IMR-90 (cell line): Measurements from ENCODE around the gene MFN2. TPM values are rescaled to one million over a fixed set of nuclear protein-coding genes. Genes with fewer than 3 reads are reported as not detected.

ENCODE experiments used
- ATAC-seq: fragments of 200-7000 bp; cut with Tn5 transposase; 2 replicates; pipeline ENCODE4 v1.9.1; 2020; ENCODE audit warnings: low read depth, mild to moderate bottlenecking, moderate library complexity
- BruUV-seq: library from RNA; stranded (reverse); fragments of 400-500 nt; replicated peaks from 2 replicates; lab custom pipeline; 2021; lab: Mats Ljungman, UMichigan
- CTCF ChIA-PET: fragments of 300-600 bp; formaldehyde crosslinking; extraction: SDS; loops from one replicate; lab custom pipeline; 2021; ENCODE audit warnings: antibody characterized with exemption; lab: Yijun Ruan, JAX
- POLR2A ChIA-PET: fragments of 300-600 bp; sonication (Branson Sonifier 250); formaldehyde crosslinking; loops from one replicate; lab custom pipeline; 2022; ENCODE audit warnings: antibody characterized with exemption; ENCODE audit not compliant: unreplicated experiment; lab: Charles Lee
- DNase-seq: peaks from one replicate; pipeline ENCODE4 v3.0.0; 2013
- H2AFZ ChIP-seq: replicated peaks from 2 replicates; pipeline ENCODE3; 2013; ENCODE audit warnings: low read length, mild to moderate bottlenecking; ENCODE audit not compliant: poor library complexity
- H2AK5ac ChIP-seq: 2 replicates; pipeline ENCODE4 v1.6.1; 2013; ENCODE audit warnings: low read depth, low read length, inconsistent platforms
- H2AK9ac ChIP-seq: replicated peaks from 2 replicates; pipeline ENCODE3; 2013; ENCODE audit warnings: mild to moderate bottlenecking, low read depth, low read length, moderate library complexity; ENCODE audit not compliant: poor library complexity
- H2BK120ac ChIP-seq: 2 replicates; pipeline ENCODE4 v1.6.1; 2013; ENCODE audit warnings: low read depth, low read length, inconsistent platforms
- H2BK15ac ChIP-seq: 3 replicates; pipeline ENCODE4 v1.6.1; 2013; ENCODE audit warnings: low read depth, low read length, inconsistent platforms
- H2BK20ac ChIP-seq: 2 replicates; pipeline ENCODE4 v1.6.1; 2013; ENCODE audit warnings: low read depth, mild to moderate bottlenecking, inconsistent platforms, low read length, moderate library complexity
- H2BK5ac ChIP-seq: 2 replicates; pipeline ENCODE4 v1.6.1; 2013; ENCODE audit warnings: mild to moderate bottlenecking, low read depth, low read length, inconsistent platforms; ENCODE audit not compliant: poor library complexity, severe bottlenecking
- H3K14ac ChIP-seq: replicated peaks from 2 replicates; pipeline ENCODE4 v1.6.1; 2013; ENCODE audit warnings: low read depth, low read length, inconsistent platforms
- H3K18ac ChIP-seq: 2 replicates; pipeline ENCODE4 v1.6.1; 2013; ENCODE audit warnings: low read depth, low read length, control low read depth
- H3K23ac ChIP-seq: 2 replicates; pipeline ENCODE4 v1.6.1; 2013; ENCODE audit warnings: low read depth, low read length, inconsistent platforms
- H3K27ac ChIP-seq: 2 replicates; pipeline ENCODE4 v1.5.1; 2013; ENCODE audit warnings: mild to moderate bottlenecking, control low read depth, low read length; ENCODE audit not compliant: insufficient read depth
- H3K27me3 ChIP-seq: 2 replicates; pipeline ENCODE4 v1.6.1; 2013; ENCODE audit warnings: low read length; ENCODE audit not compliant: control insufficient read depth, insufficient read depth
- H3K36me3 ChIP-seq: 2 replicates; pipeline ENCODE4 v1.6.1; 2013; ENCODE audit warnings: low read length, mixed read lengths; ENCODE audit not compliant: control insufficient read depth, insufficient read depth
- H3K4ac ChIP-seq: 2 replicates; pipeline ENCODE4 v1.6.1; 2013; ENCODE audit warnings: low read depth, low read length, inconsistent platforms
- H3K4me1 ChIP-seq: 2 replicates; pipeline ENCODE4 v1.6.1; 2013; ENCODE audit warnings: low read length, mixed read lengths; ENCODE audit not compliant: control insufficient read depth, insufficient read depth
- H3K4me2 ChIP-seq: 2 replicates; pipeline ENCODE4 v1.6.1; 2013; ENCODE audit warnings: low read depth, mild to moderate bottlenecking, control low read depth, low read length, moderate library complexity
- H3K4me3 ChIP-seq: 2 replicates; pipeline ENCODE4 v1.5.1; 2013; ENCODE audit warnings: low read depth, mild to moderate bottlenecking, control low read depth, low read length, moderate library complexity; ENCODE audit not compliant: insufficient read depth
- H3K56ac ChIP-seq: 2 replicates; pipeline ENCODE4 v1.6.1; 2013; ENCODE audit warnings: low read length, inconsistent platforms; ENCODE audit not compliant: insufficient read depth; ENCODE audit errors: extremely low read depth
- H3K79me1 ChIP-seq, 2 experiments: 2 replicates each; pipeline ENCODE4 v1.6.1; 2013; ENCODE audit warnings: low read length in 2 of 2, inconsistent platforms in 1 of 2, low read depth in 1 of 2
- H3K9ac ChIP-seq: 2 replicates; pipeline ENCODE4 v1.6.1; 2013; ENCODE audit warnings: low read depth, low read length, control low read depth
- H3K9me1 ChIP-seq: 2 replicates; pipeline ENCODE4 v1.6.1; 2013; ENCODE audit warnings: low read length, inconsistent platforms; ENCODE audit not compliant: insufficient read depth
- H3K9me3 ChIP-seq: 2 replicates; pipeline ENCODE4 v1.6.1; 2013; ENCODE audit warnings: low read length; ENCODE audit not compliant: control insufficient read depth, insufficient read depth
- H4K20me1 ChIP-seq: 2 replicates; pipeline ENCODE4 v1.6.1; 2013; ENCODE audit warnings: low read length, inconsistent platforms; ENCODE audit not compliant: insufficient read depth
- H4K5ac ChIP-seq: 2 replicates; pipeline ENCODE4 v1.6.1; 2013; ENCODE audit warnings: mild to moderate bottlenecking, low read depth, low read length, control low read depth
- H4K8ac ChIP-seq, 2 experiments: 2 replicates each; pipeline ENCODE4 v1.6.1; 2013; ENCODE audit warnings: low read depth in 2 of 2, low read length in 2 of 2, control low read depth in 1 of 2, inconsistent platforms in 1 of 2
- H4K91ac ChIP-seq: 2 replicates; pipeline ENCODE4 v1.6.1; 2013; ENCODE audit warnings: low read depth, low read length, inconsistent platforms; ENCODE audit not compliant: insufficient read depth
- BHLHE40 ChIP-seq: fragments of 150-350 bp; IDR thresholded peaks from 2 replicates; pipeline ENCODE4 v1.6.1; 2016; ENCODE audit warnings: mild to moderate bottlenecking, low read depth, low read length
- CHD1 ChIP-seq: IDR thresholded peaks from 2 replicates; pipeline ENCODE4 v1.6.1; 2012; ENCODE audit warnings: low read depth, low read length, improper control_type of control experiment
- CTCF ChIP-seq: conservative IDR thresholded peaks from 2 replicates; pipeline ENCODE4 v1.5.1; 2012; ENCODE audit warnings: mild to moderate bottlenecking, low read depth, low read length, improper control_type of control experiment
- MAFK ChIP-seq: IDR thresholded peaks from 2 replicates; pipeline ENCODE4 v1.6.1; 2012; ENCODE audit warnings: low read depth, low read length, improper control_type of control experiment
- MAZ ChIP-seq: IDR thresholded peaks from 2 replicates; pipeline ENCODE4 v1.6.1; 2012; ENCODE audit warnings: low read depth, mild to moderate bottlenecking, low read length, improper control_type of control experiment, moderate library complexity, borderline replicate concordance
- MXI1 ChIP-seq: IDR thresholded peaks from 2 replicates; pipeline ENCODE4 v1.6.1; 2012; ENCODE audit warnings: low read depth, mild to moderate bottlenecking, low read length, moderate library complexity, borderline replicate concordance
- NFE2L2 ChIP-seq: fragments of 150-350 bp; IDR thresholded peaks from 2 replicates; pipeline ENCODE4 v1.6.1; 2016; ENCODE audit warnings: low read depth, mild to moderate bottlenecking, low read length
- RAD21 ChIP-seq: IDR thresholded peaks from 2 replicates; pipeline ENCODE4 v1.6.1; 2012; ENCODE audit warnings: low read length, improper control_type of control experiment
- WGBS, 2 experiments: methylation state at CpG; one replicate each; pipeline versions ENCODE4 v1.1.5 to v1.1.7; 2013; ENCODE audit warnings: missing lambda C conversion rate in 2 of 2; ENCODE audit not compliant: insufficient read length in 1 of 2; ENCODE audit errors: extremely low coverage in 2 of 2; 5-methylcytosine and 5-hydroxymethylcytosine counted together
- dilution Hi-C: fragments of 300-500 bp; cut with HindIII; formaldehyde crosslinking; loops from one replicate; pipeline ENCODE4 v1.14.3; 2018; ENCODE audit warnings: low sequenced_read_pairs; ENCODE audit not compliant: unreplicated experiment
- in situ Hi-C: fragments of 300-500 bp; cut with MboI; formaldehyde crosslinking; loops from 3 replicates; pipeline ENCODE4 v1.14.3; 2019; ENCODE audit warnings: low sequenced_read_pairs, inconsistent platforms, mixed read lengths
- intact Hi-C: fragments of 100-400 bp; cut with micrococcal nuclease; formaldehyde crosslinking; loops from 2 replicates; pipeline ENCODE4 v1.10.0; 2022
- polyA plus RNA-seq, 3 experiments: library from polyadenylated mRNA; depleted of rRNA; stranded (reverse); fragments of >200 nt; gene quantifications; 2 replicates each; pipeline ENCODE4 v1.2.3, GENCODE V29; 2012; ENCODE audit warnings: low replicate concordance in 1 of 3
- total RNA-seq: library from RNA; depleted of rRNA; stranded (reverse); fragments of >200 nt; gene quantifications from 2 replicates; pipeline ENCODE4 v1.2.3, GENCODE V29; 2012

MFN2 gene
- total and polyA plus RNA-seq, 2 of the 4 experiments (the other 2 are of a cell fraction): 52.8 to 84.2 TPM

GRCh38 chr1:11960715-11961114, 19.5 kb upstream of the MFN2 start:
- Histone ChIP-seq H3K9ac (no peak overlapping the region), H2BK120ac (no peak overlapping the region), H3K56ac (no peak overlapping the region), H3K79me1 (peaks cover 5 to 13% of the 10 kb centered on the region in 2 experiments; a peak in 2 of 4 replicates), H3K4me2 (no peak overlapping the region), H2AK5ac (no peak overlapping the region), H2AFZ (no peak overlapping the region), H2BK5ac (no peak overlapping the region), H3K14ac (no peak overlapping the region), H3K4me1 (no peaks in the 10 kb centered on the region), H4K20me1 (peaks cover 8% of the 10 kb centered on the region), H3K9me3 (no peaks in the 10 kb centered on the region), H4K5ac (no peak overlapping the region), H4K8ac (no peak overlapping the region), H2BK20ac (no peak overlapping the region), H4K91ac (no peak overlapping the region), H2AK9ac (no peak overlapping the region), H3K4ac (no peak overlapping the region), H3K36me3 (peaks cover 74% of the 10 kb centered on the region), H3K27me3 (no peaks in the 10 kb centered on the region), H3K4me3 (no peak overlapping the region), H3K23ac (no peak overlapping the region), H3K18ac (no peak overlapping the region), H2BK15ac (no peak overlapping the region), H3K27ac (no peak overlapping the region), H3K9me1 (no peaks in the 10 kb centered on the region)
- no TSS peak for BruUV-seq
- in situ Hi-C loops (no loop called here), intact Hi-C loops (no loop called here), dilution Hi-C loops (no loop called here)
- ChIA-PET POLR2A (no interaction called here), CTCF (no interaction called here)
- no peak for TF ChIP-seq CTCF
- no peak for TF ChIP-seq CHD1
- TF ChIP-seq MXI1: no peak
- no peak for TF ChIP-seq BHLHE40
- no peak for TF ChIP-seq RAD21
- TF ChIP-seq MAZ: no peak
- no peak for TF ChIP-seq MAFK
- no peak for TF ChIP-seq NFE2L2
- WGBS, 2 experiments: no CpG with 5 or more reads among the region's 6 CpGs
- ATAC-seq (no peak), DNase-seq (no peak)
